SK-N-SH treated with all-trans-retinoic acid at 6 μM for 48 hours (cell line): ENCODE data around the gene ANKRD6.
"Not testable (repeated sequence)": the region's sequence is repeated elsewhere in the genome, so short reads cannot be mapped to it uniquely, and the experiment has no call there.

Experiments
- ISL1 ChIP-seq: fragments of 250-450 bp; sonication (Bioruptor Pico); IDR thresholded peaks from 2 replicates; pipeline ENCODE4 v2.1.2; 2022; ENCODE audit warnings: mild to moderate bottlenecking, moderate library complexity
- ZFP3 ChIP-seq: fragments of 250-450 bp; sonication (Bioruptor Pico); IDR thresholded peaks from 2 replicates; pipeline ENCODE4 v1.5.0; 2020; ENCODE audit warnings: mild to moderate bottlenecking, moderate library complexity
- TF ChIP-seq, protein P1 (sequence below): fragments of 250-450 bp; sonication (Bioruptor Pico); IDR thresholded peaks from 2 replicates; pipeline ENCODE4 v1.5.1; 2020; ENCODE audit warnings: low read depth, mild to moderate bottlenecking, moderate library complexity

DNA sequence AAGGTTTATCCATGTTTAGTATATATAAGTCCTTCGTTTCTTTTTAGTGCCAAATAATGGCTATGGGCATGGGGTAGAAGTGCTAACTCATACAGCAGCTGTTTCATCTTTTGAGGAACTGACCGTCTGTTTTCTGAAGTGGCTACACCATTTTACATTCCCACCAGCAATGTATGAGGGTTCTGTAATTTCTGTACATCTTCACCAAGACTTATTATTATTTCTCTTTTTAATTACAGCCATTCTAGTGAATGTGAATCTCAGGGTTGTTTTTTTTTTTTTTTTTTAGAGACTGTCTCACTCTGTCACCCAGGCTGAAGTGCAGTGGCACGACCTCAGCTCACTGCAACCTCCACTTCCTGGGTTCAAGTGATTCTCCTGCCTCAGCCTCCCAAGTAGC lies 203.5 kb downstream of the ANKRD6 start:
- not testable (repeated sequence) for TF ChIP-seq ZFP3, ISL1 (CRISPR knock-in tag)
- TF ChIP-seq, protein P1, sequence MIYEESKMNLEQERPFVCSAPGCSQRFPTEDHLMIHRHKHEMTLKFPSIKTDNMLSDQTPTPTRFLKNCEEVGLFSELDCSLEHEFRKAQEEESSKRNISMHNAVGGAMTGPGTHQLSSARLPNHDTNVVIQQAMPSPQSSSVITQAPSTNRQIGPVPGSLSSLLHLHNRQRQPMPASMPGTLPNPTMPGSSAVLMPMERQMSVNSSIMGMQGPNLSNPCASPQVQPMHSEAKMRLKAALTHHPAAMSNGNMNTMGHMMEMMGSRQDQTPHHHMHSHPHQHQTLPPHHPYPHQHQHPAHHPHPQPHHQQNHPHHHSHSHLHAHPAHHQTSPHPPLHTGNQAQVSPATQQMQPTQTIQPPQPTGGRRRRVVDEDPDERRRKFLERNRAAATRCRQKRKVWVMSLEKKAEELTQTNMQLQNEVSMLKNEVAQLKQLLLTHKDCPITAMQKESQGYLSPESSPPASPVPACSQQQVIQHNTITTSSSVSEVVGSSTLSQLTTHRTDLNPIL (CRISPR knock-in tag): not testable (repeated sequence)
